ES-I3 (cell line): ENCODE data around the gene BASP1.

ENCODE experiments used
- H3K36me3 ChIP-seq: 2 replicates; pipeline ENCODE4 v1.6.1; 2013; ENCODE audit warnings: mild to moderate bottlenecking, low read length, control low read depth, moderate library complexity; ENCODE audit not compliant: insufficient read depth
- H3K4me1 ChIP-seq: 2 replicates; pipeline ENCODE4 v1.6.1; 2013; ENCODE audit warnings: mild to moderate bottlenecking, control low read depth, low read length; ENCODE audit not compliant: insufficient read depth
- H3K9ac ChIP-seq: 2 replicates; pipeline ENCODE4 v1.6.1; 2013; ENCODE audit warnings: low read depth, mild to moderate bottlenecking, low read length, moderate library complexity
- H3K9me3 ChIP-seq: 2 replicates; pipeline ENCODE4 v1.6.1; 2013; ENCODE audit warnings: mild to moderate bottlenecking, low read length, moderate library complexity; ENCODE audit not compliant: control insufficient read depth, insufficient read depth

BASP1 gene

GRCh38 chr5:17212191-17212590, 5.2 kb upstream of the BASP1 start:
- peaks cover 17% of the 10 kb centered on the region; the same call in 1 of the 2 replicates for H3K4me1 ChIP-seq
- no peaks in the 10 kb centered on the region for H3K9me3 ChIP-seq
- H3K9ac ChIP-seq, result no peak overlapping the region
- no peaks in the 10 kb centered on the region for H3K36me3 ChIP-seq

- Histone ChIP-seq H3K36me3 (no peaks in the 10 kb centered on the region), H3K9me3 (no peaks in the 10 kb centered on the region), H3K9ac (no peak overlapping the region), H3K4me1 (peaks cover 17% of the 10 kb centered on the region; the same call in 1 of the 2 replicates)
These were observed 4.4 kb upstream of the BASP1 start for GRCh38 chr5:17212996-17213395.

GRCh38 chr5:17213938-17214337, 3.5 kb upstream of the BASP1 start:
- Histone ChIP-seq H3K36me3 (no peaks in the 10 kb centered on the region), H3K9me3 (no peaks in the 10 kb centered on the region), H3K4me1 (peaks cover 17% of the 10 kb centered on the region; the same call in 1 of the 2 replicates), H3K9ac (no peak overlapping the region)

GRCh38 chr5:17214893-17215292, 2.5 kb upstream of the BASP1 start:
- Histone ChIP-seq H3K36me3 (no peaks in the 10 kb centered on the region), H3K4me1 (peaks cover 24% of the 10 kb centered on the region; the same call in 1 of the 2 replicates), H3K9ac (no peak overlapping the region), H3K9me3 (no peaks in the 10 kb centered on the region)

GRCh38 chr5:17215361-17215760, 2.1 kb upstream of the BASP1 start:
- Histone ChIP-seq H3K9ac (no peak overlapping the region; the same call in 1 of the 2 replicates), H3K4me1 (peaks cover 28% of the 10 kb centered on the region), H3K9me3 (no peaks in the 10 kb centered on the region), H3K36me3 (no peaks in the 10 kb centered on the region)

- peak overlapping the region; percentile 84 for H3K9ac ChIP-seq
- H3K36me3 ChIP-seq, result no peaks in the 10 kb centered on the region
- H3K9me3 ChIP-seq, result no peaks in the 10 kb centered on the region
- peaks cover 36% of the 10 kb centered on the region for H3K4me1 ChIP-seq
These were observed 1.1 kb upstream of the BASP1 start for GRCh38 chr5:17216176-17216973.

GRCh38 chr5:17216974-17217492, 398 bp upstream of the BASP1 start:
- Histone ChIP-seq H3K9me3 (no peaks in the 10 kb centered on the region), H3K36me3 (no peaks in the 10 kb centered on the region), H3K9ac (peak overlapping the region; percentile 84), H3K4me1 (peaks cover 41% of the 10 kb centered on the region)

GRCh38 chr5:17218353-17219005, 1.0 kb downstream of the BASP1 start:
- peak overlapping the region; percentile 95 for H3K9ac ChIP-seq
- H3K9me3 ChIP-seq, result no peaks in the 10 kb centered on the region
- no peaks in the 10 kb centered on the region for H3K36me3 ChIP-seq
- peaks cover 48% of the 10 kb centered on the region for H3K4me1 ChIP-seq

- H3K36me3 ChIP-seq, result no peaks in the 10 kb centered on the region
- peak overlapping the region; percentile 95 for H3K9ac ChIP-seq
- no peaks in the 10 kb centered on the region for H3K9me3 ChIP-seq
- H3K4me1 ChIP-seq, result peaks cover 46% of the 10 kb centered on the region
These were observed 1.6 kb downstream of the BASP1 start for GRCh38 chr5:17219006-17219422.

- Histone ChIP-seq H3K4me1 (peaks cover 51% of the 10 kb centered on the region), H3K9me3 (no peaks in the 10 kb centered on the region), H3K9ac (peak overlapping the region; percentile 95; the same call in 1 of the 2 replicates), H3K36me3 (no peaks in the 10 kb centered on the region)
These were observed 2.0 kb downstream of the BASP1 start for GRCh38 chr5:17219469-17219868.

GRCh38 chr5:17219992-17220391, 2.6 kb downstream of the BASP1 start:
- Histone ChIP-seq H3K9me3 (no peaks in the 10 kb centered on the region), H3K36me3 (no peaks in the 10 kb centered on the region), H3K9ac (peak overlapping the region; percentile 95; the same call in 1 of the 2 replicates), H3K4me1 (peaks cover 56% of the 10 kb centered on the region)

- H3K9ac ChIP-seq, result no peak overlapping the region
- no peaks in the 10 kb centered on the region for H3K9me3 ChIP-seq
- H3K36me3 ChIP-seq, result no peaks in the 10 kb centered on the region
- H3K4me1 ChIP-seq, result peaks cover 53% of the 10 kb centered on the region
These were observed 3.0 kb downstream of the BASP1 start for GRCh38 chr5:17220469-17220868.

GRCh38 chr5:17221843-17222636, 4.6 kb downstream of the BASP1 start:
- H3K4me1 ChIP-seq, result peaks cover 53% of the 10 kb centered on the region
- H3K9me3 ChIP-seq, result no peaks in the 10 kb centered on the region
- H3K9ac ChIP-seq, result no peak overlapping the region; the same call in 1 of the 2 replicates
- no peaks in the 10 kb centered on the region for H3K36me3 ChIP-seq

GRCh38 chr5:17222664-17223063, 5.2 kb downstream of the BASP1 start:
- Histone ChIP-seq H3K9ac (no peak overlapping the region; the same call in 1 of the 2 replicates), H3K4me1 (peaks cover 55% of the 10 kb centered on the region), H3K36me3 (peaks cover under 1% of the 10 kb centered on the region; the same call in 1 of the 2 replicates), H3K9me3 (no peaks in the 10 kb centered on the region)
